Measurements from ENCODE around the gene AGER. TPM values are rescaled to one million over a fixed set of nuclear protein-coding genes. Genes with fewer than 3 reads are reported as not detected.

The AGER gene
- polyA plus RNA-seq, 1 of the 3 experiments (the other 2 are of a cell fraction): 3.5 TPM

DNA sequence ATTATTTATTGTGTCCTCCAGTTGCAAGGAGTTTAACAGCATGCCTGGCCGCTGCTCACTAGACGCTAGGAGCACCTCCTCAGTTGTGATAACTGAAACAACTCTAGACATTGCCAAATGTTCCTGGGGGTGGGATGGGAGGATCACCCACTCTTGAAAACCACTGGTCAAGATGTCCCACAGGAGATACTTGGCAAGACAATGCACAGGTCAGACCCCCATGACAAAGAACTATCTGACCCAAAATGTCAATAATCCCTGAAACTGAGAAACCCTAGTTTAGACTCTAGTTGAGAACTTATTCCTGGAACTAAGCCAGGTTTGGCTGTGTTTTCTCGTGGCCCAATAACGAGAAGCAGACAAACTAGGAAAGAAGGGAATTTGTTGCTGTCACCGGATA is 44.5 kb downstream of the AGER start:
- no peak overlapping the region for H3K4me3 ChIP-seq (ENCODE audit: low read depth in 2 of 2, low read length in 1 of 2)
- H3K4me1 ChIP-seq (ENCODE audit: control insufficient read depth in 1 of 2, insufficient read depth in 2 of 2, low read depth in 1 of 2, low read length in 1 of 2): no peaks in the 10 kb centered on the region
- no peaks in the 10 kb centered on the region for H3F3A ChIP-seq (replicated peaks; ENCODE audit: insufficient read depth)
- H3K27me3 ChIP-seq (ENCODE audit: insufficient read depth): no peaks in the 10 kb centered on the region
- TF ChIP-seq GATA2 (CRISPR knock-in tag; IDR thresholded peaks at IDR 0.05): no peak
- TF ChIP-seq ELF1 (IDR thresholded peaks at IDR 0.05): no peak
- TF ChIP-seq EZH2phosphoT487 (IDR thresholded peaks at IDR 0.05; ENCODE audit: borderline replicate concordance, low read depth): no peak
- TF ChIP-seq SMC3 (IDR thresholded peaks at IDR 0.05; ENCODE audit: low read depth, low read length): no peak
- H4K20me1 ChIP-seq (ENCODE audit: insufficient read depth): no peaks in the 10 kb centered on the region
- no peak overlapping the region for H2AFZ ChIP-seq (ENCODE audit: low read depth)
- 74% methylated on average over 5 of the region's 5 CpGs for WGBS (ENCODE audit: low lambda C conversion rate)
- no peaks in the 10 kb centered on the region for H3K36me3 ChIP-seq (replicated peaks in 1 of 2; ENCODE audit: control insufficient read depth in 1 of 2, insufficient read depth in 2 of 2, low read length in 1 of 2)
- CTCF ChIA-PET: no interaction called here
- H3K9me2 ChIP-seq: no peaks in the 10 kb centered on the region
- H3K9ac ChIP-seq: no peak overlapping the region
- no peak overlapping the region for H3K27ac ChIP-seq (ENCODE audit: low read depth in 2 of 2, low read length in 1 of 2)
- POLR2A ChIA-PET: no interaction called here
- H3K4me2 ChIP-seq: no peak overlapping the region
- no peak for DNase-seq
- no peaks in the 10 kb centered on the region for H3K79me2 ChIP-seq (ENCODE audit: insufficient read depth)
- H3K9me3 ChIP-seq: no peaks in the 10 kb centered on the region

- DNase-seq: no peak
- H3K9me2 ChIP-seq: no peaks in the 10 kb centered on the region
- H2AFZ ChIP-seq (ENCODE audit: low read depth): no peak overlapping the region
- no peaks in the 10 kb centered on the region for H3K36me3 ChIP-seq (replicated peaks in 1 of 2; ENCODE audit: control insufficient read depth in 1 of 2, insufficient read depth in 2 of 2, low read length in 1 of 2)
- H3K4me1 ChIP-seq (ENCODE audit: control insufficient read depth in 1 of 2, insufficient read depth in 2 of 2, low read depth in 1 of 2, low read length in 1 of 2): no peaks in the 10 kb centered on the region
- TF ChIP-seq RCOR1 (IDR thresholded peaks at IDR 0.05; ENCODE audit: low read length) (no peak), NRF1 (IDR thresholded peaks at IDR 0.05; ENCODE audit: low read depth, low read length) (no peak), CHD2 (IDR thresholded peaks at IDR 0.05; ENCODE audit: low read length, partially characterized antibody) (no peak), FOXJ3 (CRISPR knock-in tag; IDR thresholded peaks at IDR 0.05) (no peak), TEAD4 (IDR thresholded peaks at IDR 0.05; ENCODE audit: borderline replicate concordance, insufficient read depth) (no peak), RFX5 (IDR thresholded peaks at IDR 0.05; ENCODE audit: low read length) (no peak), CTCF (IDR thresholded peaks at IDR 0.05) (no peak), POLR2AphosphoS5 (IDR thresholded peaks at IDR 0.05; ENCODE audit: low read depth, low read length) (no peak), EP300 (IDR thresholded peaks at IDR 0.05; ENCODE audit: borderline replicate concordance in 1 of 2, low read depth in 1 of 2, low read length in 1 of 2) (no peak), TCF12 (IDR thresholded peaks at IDR 0.05) (no peak)
- TF ChIP-seq, protein P1, sequence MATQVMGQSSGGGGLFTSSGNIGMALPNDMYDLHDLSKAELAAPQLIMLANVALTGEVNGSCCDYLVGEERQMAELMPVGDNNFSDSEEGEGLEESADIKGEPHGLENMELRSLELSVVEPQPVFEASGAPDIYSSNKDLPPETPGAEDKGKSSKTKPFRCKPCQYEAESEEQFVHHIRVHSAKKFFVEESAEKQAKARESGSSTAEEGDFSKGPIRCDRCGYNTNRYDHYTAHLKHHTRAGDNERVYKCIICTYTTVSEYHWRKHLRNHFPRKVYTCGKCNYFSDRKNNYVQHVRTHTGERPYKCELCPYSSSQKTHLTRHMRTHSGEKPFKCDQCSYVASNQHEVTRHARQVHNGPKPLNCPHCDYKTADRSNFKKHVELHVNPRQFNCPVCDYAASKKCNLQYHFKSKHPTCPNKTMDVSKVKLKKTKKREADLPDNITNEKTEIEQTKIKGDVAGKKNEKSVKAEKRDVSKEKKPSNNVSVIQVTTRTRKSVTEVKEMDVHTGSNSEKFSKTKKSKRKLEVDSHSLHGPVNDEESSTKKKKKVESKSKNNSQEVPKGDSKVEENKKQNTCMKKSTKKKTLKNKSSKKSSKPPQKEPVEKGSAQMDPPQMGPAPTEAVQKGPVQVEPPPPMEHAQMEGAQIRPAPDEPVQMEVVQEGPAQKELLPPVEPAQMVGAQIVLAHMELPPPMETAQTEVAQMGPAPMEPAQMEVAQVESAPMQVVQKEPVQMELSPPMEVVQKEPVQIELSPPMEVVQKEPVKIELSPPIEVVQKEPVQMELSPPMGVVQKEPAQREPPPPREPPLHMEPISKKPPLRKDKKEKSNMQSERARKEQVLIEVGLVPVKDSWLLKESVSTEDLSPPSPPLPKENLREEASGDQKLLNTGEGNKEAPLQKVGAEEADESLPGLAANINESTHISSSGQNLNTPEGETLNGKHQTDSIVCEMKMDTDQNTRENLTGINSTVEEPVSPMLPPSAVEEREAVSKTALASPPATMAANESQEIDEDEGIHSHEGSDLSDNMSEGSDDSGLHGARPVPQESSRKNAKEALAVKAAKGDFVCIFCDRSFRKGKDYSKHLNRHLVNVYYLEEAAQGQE (IDR thresholded peaks at IDR 0.05; ENCODE audit: low read depth, low read length): no peak
- H4K20me1 ChIP-seq (ENCODE audit: insufficient read depth): no peaks in the 10 kb centered on the region
- no peak overlapping the region for H3K4me3 ChIP-seq (ENCODE audit: low read depth in 2 of 2, low read length in 1 of 2)
- ChIA-PET CTCF (no interaction called here), POLR2A (no interaction called here)
- H3K4me2 ChIP-seq: no peak overlapping the region
- no peaks in the 10 kb centered on the region for H3K9me3 ChIP-seq
- no peak overlapping the region for H3K27ac ChIP-seq (ENCODE audit: low read depth in 2 of 2, low read length in 1 of 2)
- H3K9ac ChIP-seq: no peak overlapping the region
- H3F3A ChIP-seq (replicated peaks; ENCODE audit: insufficient read depth): no peaks in the 10 kb centered on the region
- H3K27me3 ChIP-seq (ENCODE audit: insufficient read depth): no peaks in the 10 kb centered on the region
- no peaks in the 10 kb centered on the region for H3K79me2 ChIP-seq (ENCODE audit: insufficient read depth)
These were observed 46.6 kb downstream of the AGER start for GRCh38 chr6:32137454-32137853.
